Endothelial cell of umbilical vein (primary cell): Measurements from ENCODE around the gene CDH22. TPM values are rescaled to one million over a fixed set of nuclear protein-coding genes. Genes with fewer than 3 reads are reported as not detected.

Experiments used
- BruUV-seq: library from RNA; stranded (reverse); fragments of 400-500 nt; replicated peaks from 2 replicates; lab custom pipeline; 2021; lab: Mats Ljungman, UMichigan
- CTCF ChIA-PET: fragments of 300-600, 350-600 bp; sonication (Branson Sonifier 250); formaldehyde crosslinking; loops from one replicate; lab custom pipeline; 2021; ENCODE audit warnings: antibody characterized with exemption, inconsistent platforms; lab: Charles Lee
- POLR2A ChIA-PET: fragments of 300-600, 350-600 bp; sonication (Branson Sonifier 250); formaldehyde crosslinking; loops from one replicate; lab custom pipeline; 2021; ENCODE audit warnings: antibody characterized with exemption, inconsistent platforms; lab: Charles Lee
- DNase-seq: peaks from one replicate; pipeline ENCODE4 v3.0.0-alpha.2; 2011; ENCODE audit warnings: low read depth, low spot score
- FAIRE-seq: peaks from 2 replicates; lab custom pipeline; 2011; peaks lifted over from hg19 to GRCh38; lab: Jason Lieb, UNC
- H2AFZ ChIP-seq: 2 replicates; pipeline ENCODE4 v1.6.0; 2012; ENCODE audit warnings: low read depth, low read length, control low read depth, inconsistent platforms
- H3K27ac ChIP-seq: 2 replicates; pipeline ENCODE4 v1.5.1; 2011; ENCODE audit warnings: low read depth, mild to moderate bottlenecking, control low read depth, low read length, moderate library complexity; ENCODE audit not compliant: insufficient read depth
- H3K27me3 ChIP-seq, 2 experiments: 2 replicates each; pipeline versions ENCODE4 v1.6.0 to v1.6.1; 2011; ENCODE audit warnings: low read length in 2 of 2, mixed read lengths in 1 of 2; ENCODE audit not compliant: control insufficient read depth in 2 of 2, insufficient read depth in 2 of 2
- H3K36me3 ChIP-seq, 2 experiments: 2 replicates in 1 of 2; 3 replicates in 1 of 2; pipeline ENCODE4 v1.5.1; 2011; ENCODE audit warnings: low read length in 2 of 2, mild to moderate bottlenecking in 1 of 2, moderate library complexity in 1 of 2; ENCODE audit not compliant: control insufficient read depth in 2 of 2, insufficient read depth in 2 of 2; ENCODE audit errors: extremely low read depth in 1 of 2
- H3K4me1 ChIP-seq: 3 replicates; pipeline ENCODE4 v1.5.1; 2011; ENCODE audit warnings: mild to moderate bottlenecking, low read length; ENCODE audit not compliant: control insufficient read depth, insufficient read depth; ENCODE audit errors: extremely low read depth
- H3K4me2 ChIP-seq: 2 replicates; pipeline ENCODE4 v1.6.1; 2011; ENCODE audit warnings: low read length, control low read depth, mixed read lengths; ENCODE audit not compliant: insufficient read depth
- H3K4me3 ChIP-seq, 3 experiments: fragments of 200-600 bp in 1 of 3; sonication (generic), shearing (Covaris generic) in 1 of 3; replicated peaks in 1 of 3; 2 replicates each; pipeline ENCODE4 v1.5.1; 2011 to 2016; ENCODE audit warnings: control low read depth in 3 of 3, low read length in 3 of 3, mild to moderate bottlenecking in 2 of 3, inconsistent platforms in 1 of 3, low read depth in 1 of 3, moderate library complexity in 1 of 3; ENCODE audit not compliant: insufficient read depth in 1 of 3
- H3K79me2 ChIP-seq: 2 replicates; pipeline ENCODE4 v1.6.0; 2012; ENCODE audit warnings: low read length, inconsistent platforms; ENCODE audit not compliant: control insufficient read depth, insufficient read depth
- H3K9ac ChIP-seq: replicated peaks from 2 replicates; pipeline ENCODE3; 2011; ENCODE audit warnings: low read length, control low read depth; ENCODE audit not compliant: insufficient read depth; ENCODE audit errors: extremely low read depth
- H3K9me1 ChIP-seq: replicated peaks from 3 replicates; pipeline ENCODE4 v1.6.0; 2011; ENCODE audit warnings: mild to moderate bottlenecking, low read length; ENCODE audit not compliant: control insufficient read depth, insufficient read depth; ENCODE audit errors: extremely low read depth
- H3K9me3 ChIP-seq: replicated peaks from 2 replicates; pipeline ENCODE4 v1.5.1; 2012; ENCODE audit warnings: low read length, inconsistent platforms; ENCODE audit not compliant: control insufficient read depth, insufficient read depth
- H4K20me1 ChIP-seq: replicated peaks from 2 replicates; pipeline ENCODE3; 2011; ENCODE audit warnings: mild to moderate bottlenecking, low read length; ENCODE audit not compliant: control insufficient read depth, insufficient read depth; ENCODE audit errors: extremely low read depth
- CTCF ChIP-seq, 2 donors: IDR thresholded peaks; 1 replicate in 1 of 2; 2 replicates in 1 of 2; pipeline ENCODE4 v1.5.1; 2011; ENCODE audit warnings: low read length in 2 of 2, mild to moderate bottlenecking in 2 of 2, moderate library complexity in 2 of 2, control low read depth in 1 of 2, inconsistent platforms in 1 of 2, low read depth in 1 of 2; ENCODE audit not compliant: insufficient read depth in 1 of 2; ENCODE audit errors: extremely low read depth in 1 of 2
- EZH2 ChIP-seq: IDR thresholded peaks from 2 replicates; pipeline ENCODE4 v1.6.1; 2012; ENCODE audit warnings: borderline replicate concordance, low read depth, mild to moderate bottlenecking, moderate library complexity, low read length, inconsistent platforms; ENCODE audit not compliant: severe bottlenecking
- FOS ChIP-seq: IDR thresholded peaks from 2 replicates; pipeline ENCODE4 v1.6.1; 2011; ENCODE audit warnings: mild to moderate bottlenecking, low read length, moderate library complexity, borderline replicate concordance; ENCODE audit not compliant: insufficient read depth
- GATA2 ChIP-seq: IDR thresholded peaks from 2 replicates; pipeline ENCODE4 v1.7.0; 2011; ENCODE audit warnings: low read depth, mild to moderate bottlenecking, moderate library complexity, mixed read lengths, low read length; ENCODE audit not compliant: insufficient read length, insufficient read depth
- JUN ChIP-seq: IDR thresholded peaks from 2 replicates; pipeline ENCODE4 v1.6.1; 2011; ENCODE audit warnings: borderline replicate concordance, low read depth; ENCODE audit not compliant: insufficient read length, insufficient read depth
- MAX ChIP-seq: IDR thresholded peaks from 2 replicates; pipeline ENCODE4 v1.6.1; 2011; ENCODE audit not compliant: insufficient read depth, insufficient read length
- MYC ChIP-seq: IDR thresholded peaks from one replicate; pipeline ENCODE4 v1.6.1; 2011; ENCODE audit warnings: mild to moderate bottlenecking, low read depth, low read length
- POLR2A ChIP-seq: IDR thresholded peaks from 2 replicates; pipeline ENCODE4 v1.6.1; 2012; ENCODE audit warnings: low read depth, mild to moderate bottlenecking, control low read depth, low read length
- dilution Hi-C: fragments of 300-500 bp; cut with MboI; formaldehyde crosslinking; loops from one replicate; pipeline ENCODE4 v1.15.0; 2019; ENCODE audit warnings: low sequenced_read_pairs; ENCODE audit not compliant: extremely low pct_ligation_motif_present
- intact Hi-C: fragments of 100-400 bp; cut with micrococcal nuclease; formaldehyde crosslinking; loops from one replicate; pipeline ENCODE4 v1.10.0; 2022
- polyA plus RNA-seq, 4 experiments: library from polyadenylated mRNA; depleted of rRNA in 3 of 4; stranded (reverse) in 3 of 4; unstranded in 1 of 4; fragments of >200 nt; gene quantifications; 2 replicates each; pipeline versions ENCODE4 v1.2.1 to v1.2.3, GENCODE V29; 2011 to 2012; ENCODE audit warnings: missing spikeins in 1 of 4
- total RNA-seq: library from RNA; stranded (reverse); gene quantifications from 2 replicates; pipeline ENCODE4 v1.2.3, GENCODE V29; 2021

CDH22 gene
- total and polyA plus RNA-seq, 2 donors (not counting 3 experiments of a cell fraction or from before 2014, with no cell fraction given), result not detected

GRCh38 chr20:46261456-46262253, 46.6 kb downstream of the CDH22 start:
- peaks cover 0 to 1% of the 10 kb centered on the region in 2 experiments for H3K27me3 ChIP-seq
- no TSS peak for BruUV-seq
- TF ChIP-seq MYC (no peak), JUN (no peak), GATA2 (no peak), EZH2 (no peak), FOS (no peak), MAX (no peak), CTCF (IDR thresholded peaks at IDR 0.05; ENCODE audit: extremely low read depth in 1 of 2, insufficient read depth in 1 of 2, low read depth in 1 of 2, low read length in 2 of 2) (no peak), POLR2A (no peak)
- no peaks in the 10 kb centered on the region for H3K9me1 ChIP-seq
- H4K20me1 ChIP-seq, result no peaks in the 10 kb centered on the region
- H2AFZ ChIP-seq, result no peak overlapping the region
- H3K4me3 ChIP-seq, result no peak overlapping the region
- no peaks in the 10 kb centered on the region for H3K4me1 ChIP-seq
- H3K4me2 ChIP-seq, result no peak overlapping the region
- CTCF ChIA-PET, result no interaction called here
- no peaks in the 10 kb centered on the region for H3K36me3 ChIP-seq
- POLR2A ChIA-PET, result no interaction called here
- H3K79me2 ChIP-seq, result no peaks in the 10 kb centered on the region
- FAIRE-seq, result no peak
- DNase-seq, result no peak
- intact Hi-C loops (no loop called here), dilution Hi-C loops (no loop called here)
- H3K27ac ChIP-seq, result no peak overlapping the region
- no peaks in the 10 kb centered on the region for H3K9me3 ChIP-seq
- no peak overlapping the region for H3K9ac ChIP-seq
